ENCODE data around the gene FBXL7. TPM values are rescaled to one million over a fixed set of nuclear protein-coding genes. Genes with fewer than 3 reads are reported as not detected.

Gene FBXL7
- polyA plus RNA-seq, 5 donors: 26.8 to 35.4 (median 27.8) TPM

GRCh38 chr5:15707631-15708030 lies 207.7 kb downstream of the FBXL7 start:
- DNase-seq: no peak

GRCh38 chr5:15711892-15712291 lies 211.9 kb downstream of the FBXL7 start:
- no peak for DNase-seq

- DNase-seq: no peak
Observed at GRCh38 chr5:15715535-15715934, 215.6 kb downstream of the FBXL7 start.

GRCh38 chr5:15715967-15716366 lies 216.0 kb downstream of the FBXL7 start:
- no peak for DNase-seq

- DNase-seq: no peak
Observed at GRCh38 chr5:15717001-15717400, 217.0 kb downstream of the FBXL7 start.

- DNase-seq: no peak
Observed at GRCh38 chr5:15718421-15719179, 218.6 kb downstream of the FBXL7 start.

GRCh38 chr5:15719784-15720183 lies 219.8 kb downstream of the FBXL7 start:
- DNase-seq: no peak

GRCh38 chr5:15720515-15720914 lies 220.5 kb downstream of the FBXL7 start:
- no peak for DNase-seq

GRCh38 chr5:15722305-15722704 lies 222.3 kb downstream of the FBXL7 start:
- DNase-seq: no peak

GRCh38 chr5:15727375-15727774 lies 227.4 kb downstream of the FBXL7 start:
- DNase-seq: no peak

- DNase-seq: no peak
Observed at GRCh38 chr5:15728811-15729210, 228.8 kb downstream of the FBXL7 start.

- no peak for DNase-seq
Observed at GRCh38 chr5:15731699-15732098, 231.7 kb downstream of the FBXL7 start.

GRCh38 chr5:15734058-15734457 lies 234.1 kb downstream of the FBXL7 start:
- DNase-seq: no peak

GRCh38 chr5:15737036-15737821 lies 237.2 kb downstream of the FBXL7 start:
- DNase-seq: no peak

- DNase-seq: no peak
Observed at GRCh38 chr5:15737871-15738664, 238.1 kb downstream of the FBXL7 start.

GRCh38 chr5:15740383-15740782 lies 240.4 kb downstream of the FBXL7 start:
- DNase-seq: no peak

GRCh38 chr5:15741591-15741990 lies 241.6 kb downstream of the FBXL7 start:
- no peak for DNase-seq

GRCh38 chr5:15746833-15747232 lies 246.9 kb downstream of the FBXL7 start:
- no peak for DNase-seq

GRCh38 chr5:15748266-15748665 lies 248.3 kb downstream of the FBXL7 start:
- DNase-seq: no peak

- peak; percentile 48 to 57 for DNase-seq
Observed at GRCh38 chr5:15752663-15753285, 252.8 kb downstream of the FBXL7 start.

- no peak for DNase-seq
Observed at GRCh38 chr5:15753752-15754151, 253.8 kb downstream of the FBXL7 start.

- no peak for DNase-seq
Observed at GRCh38 chr5:15757103-15757502, 257.1 kb downstream of the FBXL7 start.
